OCI-LY1 (cell line): ENCODE results near the gene PRKCZ.

Source experiments
- H2AFZ ChIP-seq: fragments of 200-600 bp; sonication (generic), shearing (Covaris generic); 2 replicates; pipeline ENCODE4 v1.6.0; 2014; ENCODE audit warnings: antibody characterized with exemption, mild to moderate bottlenecking, low read length
- H3F3A ChIP-seq: fragments of 200-600 bp; sonication (generic), shearing (Covaris generic); 2 replicates; pipeline ENCODE4 v1.6.0; 2014; ENCODE audit warnings: mild to moderate bottlenecking, antibody characterized with exemption, low read length, moderate library complexity; ENCODE audit not compliant: insufficient read depth
- H3K27ac ChIP-seq: fragments of 200-600 bp; sonication (generic); 2 replicates; pipeline ENCODE4 v1.5.1; 2014; ENCODE audit warnings: low read length, mixed run types, mild to moderate bottlenecking, low read depth; ENCODE audit not compliant: poor library complexity, severe bottlenecking
- H3K27me3 ChIP-seq: fragments of 200-600 bp; sonication (generic); 2 replicates; pipeline ENCODE4 v1.6.0; 2014; ENCODE audit warnings: antibody characterized with exemption, mild to moderate bottlenecking, low read length, moderate library complexity; ENCODE audit not compliant: insufficient read depth
- H3K36me3 ChIP-seq: fragments of 200-600 bp; sonication (generic); 2 replicates; pipeline ENCODE4 v1.6.1; 2014; ENCODE audit warnings: mild to moderate bottlenecking, antibody characterized with exemption, low read length, moderate library complexity, mixed read lengths; ENCODE audit not compliant: insufficient read depth
- H3K4me1 ChIP-seq: fragments of 200-600 bp; sonication (generic); 2 replicates; pipeline ENCODE4 v1.5.1; 2014; ENCODE audit warnings: mild to moderate bottlenecking, low read length, moderate library complexity; ENCODE audit not compliant: insufficient read depth, severe bottlenecking
- H3K4me2 ChIP-seq: fragments of 200-600 bp; sonication (generic), shearing (Covaris generic); 2 replicates; pipeline ENCODE4 v1.6.1; 2014; ENCODE audit warnings: low read length
- H3K4me3 ChIP-seq: fragments of 200-600 bp; sonication (generic); 2 replicates; pipeline ENCODE4 v1.5.1; 2014; ENCODE audit warnings: low read length, low read depth, mild to moderate bottlenecking, mixed read lengths; ENCODE audit not compliant: poor library complexity, severe bottlenecking
- H3K79me2 ChIP-seq: fragments of 200-600 bp; shearing (Covaris generic); 2 replicates; pipeline ENCODE4 v1.6.1; 2016; ENCODE audit warnings: mixed run types, low read length, mixed read lengths; ENCODE audit not compliant: insufficient read depth
- H3K9ac ChIP-seq: fragments of 200-600 bp; sonication (generic), shearing (Covaris generic); 2 replicates; pipeline ENCODE4 v1.6.1; 2014; ENCODE audit warnings: mild to moderate bottlenecking, low read length, mixed read lengths
- H3K9me2 ChIP-seq: fragments of 200-600 bp; sonication (generic), shearing (Covaris generic); 2 replicates; pipeline ENCODE4 v1.6.1; 2014; ENCODE audit warnings: low read depth, mild to moderate bottlenecking, low read length, mixed read lengths
- H3K9me3 ChIP-seq: fragments of 200-600 bp; shearing (Covaris generic); 2 replicates; pipeline ENCODE4 v1.6.1; 2014; ENCODE audit warnings: low read length, mixed read lengths
- H4K20me1 ChIP-seq: fragments of 200-600 bp; sonication (generic), shearing (Covaris generic); 2 replicates; pipeline ENCODE4 v1.6.0; 2016; ENCODE audit warnings: mild to moderate bottlenecking, low read length; ENCODE audit not compliant: insufficient read depth
- EZH2 ChIP-seq: fragments of 200-600 bp; sonication (generic), shearing (Covaris generic); IDR thresholded peaks from 2 replicates; pipeline ENCODE4 v1.8.0; 2017; ENCODE audit warnings: borderline replicate concordance, mixed run types, mild to moderate bottlenecking, antibody characterized with exemption, low read length, moderate library complexity, mixed read lengths
- TF ChIP-seq, protein P1 (sequence below): fragments of 200-600 bp; sonication (generic), shearing (Covaris generic); IDR thresholded peaks from 2 replicates; pipeline ENCODE4 v1.5.1; 2017; ENCODE audit warnings: mild to moderate bottlenecking, antibody characterized with exemption, low read length, moderate library complexity, mixed read lengths

Gene PRKCZ

DNA sequence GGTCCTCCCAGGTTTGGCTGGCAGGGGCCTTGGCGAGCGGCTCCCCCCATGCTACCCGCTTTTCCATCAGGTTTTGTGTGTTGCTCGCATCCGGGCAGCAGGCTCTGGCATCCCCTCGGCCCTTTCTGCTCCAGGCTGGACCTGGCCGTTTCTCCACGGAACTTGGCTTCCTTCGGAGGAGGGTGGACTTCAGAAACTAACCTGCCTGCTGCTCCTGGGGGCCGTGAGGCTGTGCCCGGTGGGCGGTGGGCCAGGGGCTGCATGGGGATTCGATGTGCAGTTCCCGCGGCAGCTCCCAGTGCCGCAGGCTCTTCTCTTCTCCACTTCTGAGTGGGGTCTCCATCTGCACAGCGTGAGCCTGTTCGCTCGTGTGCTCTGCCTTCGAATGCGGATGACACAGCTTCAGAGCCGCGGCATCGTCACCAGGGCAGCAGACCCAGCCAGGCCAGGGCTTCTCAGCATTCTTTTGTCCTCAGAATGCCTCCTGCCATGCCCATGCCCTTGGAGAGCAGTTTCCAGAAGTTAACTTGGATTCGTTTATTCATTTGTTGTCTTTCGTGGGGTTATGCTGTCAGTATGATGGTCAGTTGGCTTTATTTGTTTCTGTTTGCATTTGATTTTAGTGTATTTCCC, 36.4 kb downstream of the PRKCZ start:
- Histone ChIP-seq H3F3A (no peaks in the 10 kb centered on the region), H3K4me3 (no peak overlapping the region), H3K4me2 (no peak overlapping the region), H3K9me3 (no peaks in the 10 kb centered on the region), H3K27ac (no peak overlapping the region), H3K4me1 (no peaks in the 10 kb centered on the region), H2AFZ (no peak overlapping the region), H4K20me1 (no peaks in the 10 kb centered on the region), H3K9me2 (no peaks in the 10 kb centered on the region), H3K36me3 (no peaks in the 10 kb centered on the region; the same call in 1 of the 2 replicates), H3K9ac (no peak overlapping the region), H3K27me3 (no peaks in the 10 kb centered on the region), H3K79me2 (no peaks in the 10 kb centered on the region)
- TF ChIP-seq EZH2 = no peak
- TF ChIP-seq, protein P1, sequence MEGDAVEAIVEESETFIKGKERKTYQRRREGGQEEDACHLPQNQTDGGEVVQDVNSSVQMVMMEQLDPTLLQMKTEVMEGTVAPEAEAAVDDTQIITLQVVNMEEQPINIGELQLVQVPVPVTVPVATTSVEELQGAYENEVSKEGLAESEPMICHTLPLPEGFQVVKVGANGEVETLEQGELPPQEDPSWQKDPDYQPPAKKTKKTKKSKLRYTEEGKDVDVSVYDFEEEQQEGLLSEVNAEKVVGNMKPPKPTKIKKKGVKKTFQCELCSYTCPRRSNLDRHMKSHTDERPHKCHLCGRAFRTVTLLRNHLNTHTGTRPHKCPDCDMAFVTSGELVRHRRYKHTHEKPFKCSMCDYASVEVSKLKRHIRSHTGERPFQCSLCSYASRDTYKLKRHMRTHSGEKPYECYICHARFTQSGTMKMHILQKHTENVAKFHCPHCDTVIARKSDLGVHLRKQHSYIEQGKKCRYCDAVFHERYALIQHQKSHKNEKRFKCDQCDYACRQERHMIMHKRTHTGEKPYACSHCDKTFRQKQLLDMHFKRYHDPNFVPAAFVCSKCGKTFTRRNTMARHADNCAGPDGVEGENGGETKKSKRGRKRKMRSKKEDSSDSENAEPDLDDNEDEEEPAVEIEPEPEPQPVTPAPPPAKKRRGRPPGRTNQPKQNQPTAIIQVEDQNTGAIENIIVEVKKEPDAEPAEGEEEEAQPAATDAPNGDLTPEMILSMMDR = no peak

DNA sequence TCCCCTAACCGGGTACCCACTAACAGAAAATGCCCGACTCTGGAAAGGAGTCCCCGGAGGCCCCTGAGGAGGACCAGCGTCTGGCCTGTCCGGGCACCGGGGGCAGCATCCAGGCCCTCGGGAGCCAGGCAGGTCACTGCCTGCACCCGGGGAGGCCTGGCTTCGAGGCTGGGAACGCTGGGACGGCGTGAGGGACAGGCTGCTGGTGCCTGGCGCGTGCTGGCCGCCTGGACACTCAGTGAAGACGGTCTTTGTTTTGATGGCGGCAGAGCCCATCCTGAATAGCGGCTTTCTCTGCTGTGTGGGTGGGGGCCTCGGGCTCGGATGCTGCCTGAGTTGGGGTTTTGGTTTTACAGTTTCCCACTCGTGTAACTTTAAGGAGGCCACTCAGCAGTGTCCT, 37.6 kb downstream of the PRKCZ start:
- Histone ChIP-seq H3K4me2 (no peak overlapping the region), H3K9me2 (no peaks in the 10 kb centered on the region), H4K20me1 (no peaks in the 10 kb centered on the region), H3K27me3 (no peaks in the 10 kb centered on the region), H3K4me1 (no peaks in the 10 kb centered on the region), H3F3A (no peaks in the 10 kb centered on the region), H3K9ac (no peak overlapping the region), H3K4me3 (no peak overlapping the region), H3K36me3 (no peaks in the 10 kb centered on the region; the same call in 1 of the 2 replicates), H2AFZ (no peak overlapping the region), H3K27ac (no peak overlapping the region), H3K9me3 (no peaks in the 10 kb centered on the region), H3K79me2 (no peaks in the 10 kb centered on the region)
- TF ChIP-seq, protein P1 = no peak
- no peak for TF ChIP-seq EZH2

DNA sequence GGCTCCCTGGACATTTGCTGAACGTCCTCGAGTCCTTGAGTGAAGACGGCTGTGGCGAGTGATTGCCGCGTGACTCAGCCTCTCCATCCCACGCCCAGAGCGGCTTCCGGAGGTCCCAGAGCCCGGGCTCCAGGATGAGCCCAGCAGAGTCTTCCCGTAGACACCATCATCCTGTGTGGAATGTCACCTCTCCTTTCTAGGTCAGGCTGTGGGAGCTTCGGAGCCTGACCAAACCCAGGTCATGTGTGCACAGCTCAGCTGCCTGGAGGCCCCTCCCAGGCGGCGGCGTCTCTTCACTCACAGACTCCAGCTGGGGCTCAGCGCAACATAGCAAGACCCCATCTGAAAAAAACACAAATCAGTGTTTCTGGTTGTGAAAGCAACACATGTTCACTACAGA, 38.2 kb downstream of the PRKCZ start:
- Histone ChIP-seq H3K79me2 (no peaks in the 10 kb centered on the region), H3K27me3 (no peaks in the 10 kb centered on the region), H3K4me1 (no peaks in the 10 kb centered on the region), H3K36me3 (no peaks in the 10 kb centered on the region; the same call in 1 of the 2 replicates), H3K9me3 (no peaks in the 10 kb centered on the region), H3K4me2 (no peak overlapping the region), H4K20me1 (no peaks in the 10 kb centered on the region), H3K27ac (no peak overlapping the region), H3F3A (no peaks in the 10 kb centered on the region), H3K4me3 (no peak overlapping the region), H3K9me2 (no peaks in the 10 kb centered on the region), H3K9ac (no peak overlapping the region), H2AFZ (no peak overlapping the region)
- TF ChIP-seq, protein P1 = no peak
- no peak for TF ChIP-seq EZH2
